ENCODE measurements around the gene EPHA1.

The EPHA1 gene

DNA sequence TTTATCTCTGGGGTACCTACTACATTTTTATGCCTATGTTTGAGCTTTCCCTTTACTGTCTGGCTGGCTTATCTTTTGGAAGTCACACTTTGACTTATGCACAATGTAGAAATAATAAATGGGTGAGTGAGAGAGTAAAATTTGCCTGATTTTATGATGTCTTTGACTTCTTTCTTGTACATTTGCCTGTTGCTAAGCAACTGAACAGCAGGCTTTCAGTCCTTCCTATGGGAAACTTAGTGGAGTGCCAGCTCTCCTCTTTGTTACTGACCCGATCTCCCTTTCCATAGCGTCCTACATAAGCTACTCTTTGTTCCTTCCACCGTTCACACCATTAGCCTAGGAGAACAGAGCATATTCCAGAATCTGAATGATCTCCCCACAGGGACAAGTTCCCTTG is 38.8 kb upstream of the EPHA1 start:
- TF ChIP-seq, protein P1, sequence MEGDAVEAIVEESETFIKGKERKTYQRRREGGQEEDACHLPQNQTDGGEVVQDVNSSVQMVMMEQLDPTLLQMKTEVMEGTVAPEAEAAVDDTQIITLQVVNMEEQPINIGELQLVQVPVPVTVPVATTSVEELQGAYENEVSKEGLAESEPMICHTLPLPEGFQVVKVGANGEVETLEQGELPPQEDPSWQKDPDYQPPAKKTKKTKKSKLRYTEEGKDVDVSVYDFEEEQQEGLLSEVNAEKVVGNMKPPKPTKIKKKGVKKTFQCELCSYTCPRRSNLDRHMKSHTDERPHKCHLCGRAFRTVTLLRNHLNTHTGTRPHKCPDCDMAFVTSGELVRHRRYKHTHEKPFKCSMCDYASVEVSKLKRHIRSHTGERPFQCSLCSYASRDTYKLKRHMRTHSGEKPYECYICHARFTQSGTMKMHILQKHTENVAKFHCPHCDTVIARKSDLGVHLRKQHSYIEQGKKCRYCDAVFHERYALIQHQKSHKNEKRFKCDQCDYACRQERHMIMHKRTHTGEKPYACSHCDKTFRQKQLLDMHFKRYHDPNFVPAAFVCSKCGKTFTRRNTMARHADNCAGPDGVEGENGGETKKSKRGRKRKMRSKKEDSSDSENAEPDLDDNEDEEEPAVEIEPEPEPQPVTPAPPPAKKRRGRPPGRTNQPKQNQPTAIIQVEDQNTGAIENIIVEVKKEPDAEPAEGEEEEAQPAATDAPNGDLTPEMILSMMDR (IDR thresholded peaks at IDR 0.05; ENCODE audit: low read depth, low read length) = no peak
- no peaks in the 10 kb centered on the region for H3K36me3 ChIP-seq
- no peak overlapping the region for H3K4me3 ChIP-seq (ENCODE audit: low read depth, low read length)
- H3K27me3 ChIP-seq = peaks cover 7% of the 10 kb centered on the region
- DNase-seq = no peak
- H3K4me1 ChIP-seq = no peaks in the 10 kb centered on the region
- no peaks in the 10 kb centered on the region for H3K9me3 ChIP-seq

DNA sequence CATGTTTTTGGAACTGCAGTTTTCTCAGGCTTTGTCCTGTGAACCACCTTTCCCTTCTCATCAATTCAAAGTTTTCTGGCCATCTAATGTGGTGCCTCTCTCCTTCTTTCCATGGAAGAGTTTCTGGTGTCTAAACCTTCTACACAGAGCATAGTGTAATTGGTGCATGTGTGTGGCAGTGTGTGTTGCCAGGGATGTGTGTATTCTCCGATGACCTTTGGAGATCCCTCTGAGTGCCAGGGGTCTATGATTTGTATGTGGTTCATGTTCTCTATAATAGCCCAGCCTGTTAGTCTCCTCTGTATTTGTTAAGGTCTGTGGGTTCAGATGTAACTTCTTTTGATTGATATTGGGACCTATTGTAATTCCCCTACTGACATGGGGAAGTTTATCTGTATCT is 36.1 kb upstream of the EPHA1 start:
- no peaks in the 10 kb centered on the region for H3K9me3 ChIP-seq
- TF ChIP-seq, protein P1 (IDR thresholded peaks at IDR 0.05; ENCODE audit: low read depth, low read length) = no peak
- no peaks in the 10 kb centered on the region for H3K4me1 ChIP-seq
- H3K36me3 ChIP-seq = no peaks in the 10 kb centered on the region
- peaks cover 7% of the 10 kb centered on the region; the same call in 1 of the 2 replicates for H3K27me3 ChIP-seq
- DNase-seq = no peak
- H3K4me3 ChIP-seq (ENCODE audit: low read depth, low read length) = no peak overlapping the region

DNA sequence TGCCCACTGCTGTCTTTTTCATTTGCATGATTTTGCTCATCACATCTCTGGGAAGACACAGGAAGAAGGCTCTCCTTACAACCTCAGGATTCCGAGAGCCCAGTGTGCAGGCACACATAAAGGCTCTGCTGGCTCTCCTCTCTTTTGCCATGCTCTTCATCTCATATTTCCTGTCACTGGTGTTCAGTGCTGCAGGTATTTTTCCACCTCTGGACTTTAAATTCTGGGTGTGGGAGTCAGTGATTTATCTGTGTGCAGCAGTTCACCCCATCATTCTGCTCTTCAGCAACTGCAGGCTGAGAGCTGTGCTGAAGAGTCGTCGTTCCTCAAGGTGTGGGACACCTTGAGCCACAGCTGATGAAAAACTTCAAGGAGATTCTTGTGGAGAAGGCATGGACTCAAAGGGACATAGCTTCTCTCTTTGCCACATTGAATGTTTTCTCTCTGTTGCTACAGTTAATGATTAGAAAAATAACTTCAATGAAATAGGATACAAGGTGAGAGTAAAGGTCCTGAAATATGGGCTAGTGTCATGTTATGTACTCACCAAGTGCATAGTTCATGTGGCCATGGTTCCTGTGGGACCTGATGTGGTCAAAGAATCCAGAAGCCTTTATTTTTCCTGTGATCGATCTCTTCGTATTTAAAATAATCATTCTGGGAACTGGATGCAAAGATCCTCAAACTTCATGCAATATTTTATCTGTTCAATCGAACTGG is 35.6 kb upstream of the EPHA1 start:
- no peaks in the 10 kb centered on the region for H3K36me3 ChIP-seq
- no peak for DNase-seq
- TF ChIP-seq, protein P1 (IDR thresholded peaks at IDR 0.05; ENCODE audit: low read depth, low read length) = no peak
- H3K4me1 ChIP-seq = no peaks in the 10 kb centered on the region
- H3K4me3 ChIP-seq (ENCODE audit: low read depth, low read length) = no peak overlapping the region
- H3K9me3 ChIP-seq = no peaks in the 10 kb centered on the region
- H3K27me3 ChIP-seq = peaks cover 7% of the 10 kb centered on the region; the same call in 1 of the 2 replicates

DNA sequence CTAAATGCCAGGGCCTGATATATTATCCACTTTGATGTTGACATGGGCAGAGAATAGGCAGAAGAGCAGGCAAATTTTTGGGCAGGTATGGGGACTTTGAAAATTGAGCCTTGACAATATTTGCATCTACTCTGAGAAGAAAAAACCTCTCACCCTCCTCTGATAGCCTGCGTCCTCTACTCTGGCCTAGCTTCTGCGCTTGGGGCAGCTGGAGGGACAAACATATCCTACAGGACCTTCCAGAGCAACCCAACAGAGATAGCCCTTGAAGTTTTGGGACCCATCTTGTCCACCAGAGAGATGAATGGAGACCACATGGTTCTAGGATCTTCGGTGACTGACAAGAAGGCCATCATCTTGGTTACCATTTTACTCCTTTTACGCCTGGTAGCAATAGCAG is 34.5 kb upstream of the EPHA1 start, which contains the start of gene TAS2R60:
Gene TAS2R60 (plus strand): TSS at position 301 of the 400 bp plus-strand sequence. CDS start 0 bp downstream, at position 301.
- no peaks in the 10 kb centered on the region for H3K4me1 ChIP-seq
- H3K9me3 ChIP-seq = no peaks in the 10 kb centered on the region
- H3K27me3 ChIP-seq = peaks cover 7% of the 10 kb centered on the region; the same call in 1 of the 2 replicates
- TF ChIP-seq, protein P1 (IDR thresholded peaks at IDR 0.05; ENCODE audit: low read depth, low read length) = no peak
- H3K36me3 ChIP-seq = no peaks in the 10 kb centered on the region
- H3K4me3 ChIP-seq (ENCODE audit: low read depth, low read length) = no peak within 1 kb of the TSS
- no peak for DNase-seq

DNA sequence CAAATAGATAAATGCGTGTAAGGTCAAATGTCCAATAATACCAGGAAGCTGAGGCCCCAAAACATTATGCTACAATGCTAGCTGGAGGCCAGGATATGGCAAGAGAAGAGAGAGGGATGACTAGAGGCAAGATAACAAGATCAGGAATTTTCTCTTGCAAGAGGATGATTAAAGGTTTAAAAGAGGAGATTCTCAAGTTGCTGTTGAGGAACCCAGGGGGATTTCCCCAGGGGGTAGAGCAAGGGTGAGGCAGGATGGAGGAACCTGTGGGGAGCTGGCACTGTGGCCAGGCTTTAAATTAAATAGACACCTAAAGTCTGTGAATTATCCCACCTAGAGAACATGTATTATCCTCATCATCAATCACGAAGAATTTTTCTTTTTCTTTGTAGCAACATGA is 31.2 kb upstream of the EPHA1 start:
- Histone ChIP-seq H3K4me3 (ENCODE audit: low read depth, low read length) (no peak overlapping the region), H3K36me3 (no peaks in the 10 kb centered on the region), H3K27me3 (peaks cover 2% of the 10 kb centered on the region; the same call in 1 of the 2 replicates), H3K4me1 (no peaks in the 10 kb centered on the region), H3K9me3 (no peaks in the 10 kb centered on the region)
- TF ChIP-seq, protein P1 (IDR thresholded peaks at IDR 0.05; ENCODE audit: low read depth, low read length) = no peak
- no peak for DNase-seq

DNA sequence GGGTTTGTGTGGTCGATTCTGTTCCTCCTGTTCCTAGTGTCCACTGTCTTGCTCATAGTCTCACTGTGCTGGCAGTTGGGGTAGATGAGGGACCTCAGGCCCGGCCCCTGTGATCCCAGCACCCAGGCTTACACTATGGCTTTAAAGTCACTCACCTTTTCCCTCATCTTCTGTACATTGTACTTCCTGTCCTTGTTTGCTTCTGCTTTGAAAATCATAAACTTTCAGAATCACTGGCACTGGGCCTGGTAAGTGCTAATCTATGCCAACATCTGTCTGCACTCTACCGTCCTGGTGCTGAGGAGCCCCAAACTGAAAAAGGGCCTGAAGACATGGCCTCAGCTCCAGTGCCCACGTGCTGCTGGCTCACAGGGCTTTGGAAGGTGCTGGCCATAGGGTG is 28.9 kb upstream of the EPHA1 start:
- no peaks in the 10 kb centered on the region for H3K9me3 ChIP-seq
- TF ChIP-seq, protein P1 (IDR thresholded peaks at IDR 0.05; ENCODE audit: low read depth, low read length) = no peak
- 0 out of 2 replicates have a peak, but pooled peaks cover 2% of the 10 kb centered on the region for H3K27me3 ChIP-seq
- no peaks in the 10 kb centered on the region for H3K4me1 ChIP-seq
- DNase-seq = no peak
- no peaks in the 10 kb centered on the region for H3K36me3 ChIP-seq
- no peak overlapping the region for H3K4me3 ChIP-seq (ENCODE audit: low read depth, low read length)
